HepG2 (cell line): ENCODE results near the gene PLEKHA6. TPM values are rescaled to one million over a fixed set of nuclear protein-coding genes. Genes with fewer than 3 reads are reported as not detected.
A peak's percentile ranks its signal among the peaks of the same experiment; 100 is the strongest.

ENCODE experiments used
- CBX5 ChIP-seq: sonication (generic); formaldehyde crosslinking; IDR thresholded peaks from 2 replicates; pipeline ENCODE4 v1.4.0; 2020; ENCODE audit warnings: missing genetic modification reagents, borderline replicate concordance
- EZH2 ChIP-seq: conservative IDR thresholded peaks from 2 replicates; pipeline ENCODE4 v1.6.1; 2012; ENCODE audit warnings: mild to moderate bottlenecking, low read depth, low read length, moderate library complexity
- HNRNPL ChIP-seq: fragments of 200-400 bp; formaldehyde crosslinking; IDR thresholded peaks from 2 replicates; pipeline ENCODE4 v1.6.1; 2017; ENCODE audit warnings: mild to moderate bottlenecking, low read depth, low read length
- IKZF4 ChIP-seq: sonication (generic); formaldehyde crosslinking; IDR thresholded peaks from 2 replicates; pipeline ENCODE4 v1.5.1; 2020; ENCODE audit warnings: borderline replicate concordance, mild to moderate bottlenecking, low read depth, missing genetic modification reagents; ENCODE audit errors: not compliant biosample characterization
- KDM3A ChIP-seq: IDR thresholded peaks from 2 replicates; pipeline ENCODE4 v1.6.1; 2018; ENCODE audit warnings: low read depth, missing compliant biosample characterization
- KDM5B ChIP-seq: sonication (generic); formaldehyde crosslinking; IDR thresholded peaks from 2 replicates; pipeline ENCODE4 v1.4.0; 2020; ENCODE audit warnings: missing genetic modification reagents, mild to moderate bottlenecking, borderline replicate concordance
- KLF11 ChIP-seq: IDR thresholded peaks from 2 replicates; pipeline ENCODE4 v1.6.1; 2016; ENCODE audit warnings: missing compliant biosample characterization
- MAF1 ChIP-seq: sonication (generic); formaldehyde crosslinking; IDR thresholded peaks from 2 replicates; pipeline ENCODE4 v1.5.0; 2020; ENCODE audit warnings: missing genetic modification reagents, borderline replicate concordance
- NR2F2 ChIP-seq: IDR thresholded peaks from 2 replicates; pipeline ENCODE4 v1.6.1; 2012; ENCODE audit warnings: low read depth, inconsistent platforms, borderline replicate concordance
- REPIN1 ChIP-seq: sonication (generic); formaldehyde crosslinking; IDR thresholded peaks from 2 replicates; pipeline ENCODE4 v1.8.0; 2022; ENCODE audit warnings: missing genetic modification reagents, low read depth, mild to moderate bottlenecking, borderline replicate concordance
- REST ChIP-seq, 2 experiments: IDR thresholded peaks; 2 replicates each; pipeline ENCODE4 v1.6.1; 2011 to 2012; ENCODE audit warnings: low read length in 2 of 2, borderline replicate concordance in 1 of 2, low read depth in 1 of 2, mild to moderate bottlenecking in 1 of 2, moderate library complexity in 1 of 2
- RFXAP ChIP-seq: sonication (generic); formaldehyde crosslinking; IDR thresholded peaks from 2 replicates; pipeline ENCODE4 v1.4.0; 2020; ENCODE audit warnings: missing genetic modification reagents, borderline replicate concordance
- SATB2 ChIP-seq: sonication (generic); formaldehyde crosslinking; IDR thresholded peaks from 2 replicates; pipeline ENCODE4 v1.5.0; 2020; ENCODE audit warnings: missing genetic modification reagents
- STAT6 ChIP-seq: sonication (generic); formaldehyde crosslinking; IDR thresholded peaks from 2 replicates; pipeline ENCODE4 v1.4.0; 2020; ENCODE audit warnings: missing genetic modification reagents, mild to moderate bottlenecking, borderline replicate concordance
- THAP7 ChIP-seq: sonication (generic); formaldehyde crosslinking; IDR thresholded peaks from 2 replicates; pipeline ENCODE4 v1.8.1; 2023; ENCODE audit warnings: mild to moderate bottlenecking, missing genetic modification reagents
- XBP1 ChIP-seq: sonication (generic); formaldehyde crosslinking; IDR thresholded peaks from 2 replicates; pipeline ENCODE4 v1.5.0; 2020; ENCODE audit warnings: missing genetic modification reagents
- ZFP36L1 ChIP-seq: sonication (generic); formaldehyde crosslinking; IDR thresholded peaks from 2 replicates; pipeline ENCODE4 v1.8.0; 2022; ENCODE audit warnings: mild to moderate bottlenecking, missing genetic modification reagents, moderate library complexity
- ZNF264 ChIP-seq: sonication (generic); formaldehyde crosslinking; IDR thresholded peaks from 2 replicates; pipeline ENCODE4 v1.4.0; 2020; ENCODE audit warnings: missing genetic modification reagents
- ZNF441 ChIP-seq: sonication (generic); formaldehyde crosslinking; IDR thresholded peaks from 2 replicates; pipeline ENCODE4 v1.7.0; 2021; ENCODE audit warnings: missing genetic modification reagents, borderline replicate concordance
- ZNF607 ChIP-seq: sonication (generic); formaldehyde crosslinking; IDR thresholded peaks from 2 replicates; pipeline ENCODE4 v1.5.1; 2020; ENCODE audit warnings: missing genetic modification reagents, mild to moderate bottlenecking, borderline replicate concordance
- ZNF619 ChIP-seq: sonication (generic); formaldehyde crosslinking; IDR thresholded peaks from 2 replicates; pipeline ENCODE4 v1.4.0; 2020; ENCODE audit warnings: mild to moderate bottlenecking, missing genetic modification reagents
- ZNF644 ChIP-seq: IDR thresholded peaks from 2 replicates; pipeline ENCODE4 v1.6.1; 2016; ENCODE audit warnings: low read depth
- ZNF782 ChIP-seq: sonication (generic); formaldehyde crosslinking; IDR thresholded peaks from 2 replicates; pipeline ENCODE4 v1.4.0; 2020; ENCODE audit warnings: missing genetic modification reagents, mild to moderate bottlenecking, borderline replicate concordance
- polyA plus RNA-seq, 8 experiments: library from polyadenylated mRNA; depleted of rRNA in 3 of 8; stranded (reverse) in 7 of 8; unstranded in 1 of 8; fragments of >200 nt; fragmentation: Illumina TruSeq in 4 of 8; extraction: Trizol in 4 of 8; gene quantifications; 2 replicates each; pipeline versions ENCODE4 v1.2.1 to v1.2.3, GENCODE V29; 2011 to 2016; ENCODE audit warnings: low read depth in 4 of 8, missing spikeins in 1 of 8, mixed read lengths in 1 of 8; ENCODE audit not compliant: insufficient read depth in 1 of 8
- total RNA-seq, 5 experiments: library from RNA; depleted of rRNA; stranded (reverse); fragments of >200 nt; fragmentation: Illumina TruSeq; extraction: Trizol; gene quantifications; 2 replicates each; pipeline ENCODE4 v1.2.3, GENCODE V29; 2016; ENCODE audit warnings: low read depth in 1 of 5

PLEKHA6 gene
- total and polyA plus RNA-seq, 2 of the 13 experiments (the other 11 are each of a cell fraction or from before 2014, with no cell fraction given) = 5.3 to 11.4 TPM

GRCh38 chr1:204254031-204254661 is 105.6 kb downstream of the PLEKHA6 start (continued):
- no peak for TF ChIP-seq MAF1 (CRISPR knock-in tag)
- TF ChIP-seq KDM3A (CRISPR knock-in tag) = peak; percentile 83; the same call in 1 of the 2 replicates
- no peak for TF ChIP-seq THAP7 (CRISPR knock-in tag)
- TF ChIP-seq NR2F2 = no peak
- no peak for TF ChIP-seq IKZF4
- TF ChIP-seq ZNF607 (CRISPR knock-in tag) = peak; percentile 83
- TF ChIP-seq SATB2 (CRISPR knock-in tag) = no peak
- TF ChIP-seq HNRNPL = no peak
- peak; percentile 80 for TF ChIP-seq ZNF441 (CRISPR knock-in tag)
- TF ChIP-seq ZNF782 (CRISPR knock-in tag) = peak; percentile 65; the same call in 1 of the 2 replicates
- no peak for TF ChIP-seq XBP1 (CRISPR knock-in tag)
- peak in 1 of 2 experiments; percentile 66; a peak in 1 of 4 replicates for TF ChIP-seq REST (IDR thresholded peaks at IDR 0.05; ENCODE audit: borderline replicate concordance in 1 of 2, low read depth in 1 of 2, low read length in 2 of 2)
- TF ChIP-seq EZH2 = no peak
- TF ChIP-seq STAT6 (CRISPR knock-in tag) = no peak
- peak; percentile 90 for TF ChIP-seq ZNF264 (CRISPR knock-in tag)
- no peak; the same call in 1 of the 2 replicates for TF ChIP-seq ZFP36L1 (CRISPR knock-in tag)
- no peak; the same call in 1 of the 2 replicates for TF ChIP-seq KLF11
- TF ChIP-seq RFXAP = peak; percentile 77; the same call in 1 of the 2 replicates
- TF ChIP-seq CBX5 = peak; percentile 90
- TF ChIP-seq ZNF619 (CRISPR knock-in tag) = no peak
- TF ChIP-seq REPIN1 (CRISPR knock-in tag) = peak; percentile 76; the same call in 1 of the 2 replicates
- TF ChIP-seq KDM5B = peak; percentile 74; the same call in 1 of the 2 replicates
- TF ChIP-seq ZNF644 (CRISPR knock-in tag) = peak; percentile 78; the same call in 1 of the 2 replicates
